Esophagus squamous epithelium (tissue), 4 donors: ENCODE measurements around the gene ARL13A.

Experiments
- CTCF ChIP-seq, 6 experiments: fragments of 450-650 bp in 4 of 6; fragments of 200-600 bp in 2 of 6; sonication (generic) in 2 of 6; IDR thresholded peaks; one replicate each; pipeline ENCODE4 v1.5.1; 2016 to 2019; ENCODE audit warnings: antibody characterized with exemption in 6 of 6, mild to moderate bottlenecking in 4 of 6, moderate library complexity in 4 of 6
- POLR2A ChIP-seq, 4 donors: fragments of 450-650 bp; IDR thresholded peaks; one replicate each; pipeline ENCODE4 v1.6.1; 2017; ENCODE audit warnings: antibody characterized with exemption in 4 of 4, mild to moderate bottlenecking in 4 of 4, moderate library complexity in 3 of 4

GRCh38 chrX:100973411-100973810, 3.9 kb downstream of the ARL13A start:
- TF ChIP-seq CTCF (IDR thresholded peaks at IDR 0.05) (no peak), POLR2A (IDR thresholded peaks at IDR 0.05) (no peak)
